ENCODE data around the gene DCUN1D2. TPM values are rescaled to one million over a fixed set of nuclear protein-coding genes. Genes with fewer than 3 reads are reported as not detected.
"Not testable (repeated sequence)": the region's sequence is repeated elsewhere in the genome, so short reads cannot be mapped to it uniquely, and the experiment has no call there.

DCUN1D2 gene
- total RNA-seq, 1 donor from 2014 or later = 26.2 TPM

- Mint-ChIP-seq H3K4me3 (no peak overlapping the region), H3K36me3 (ENCODE audit: low read depth) (peaks cover 66% of the 10 kb centered on the region), H3K9me3 (no peaks in the 10 kb centered on the region), H3K4me1 (peaks cover 17% of the 10 kb centered on the region), H3K27ac (no peak overlapping the region), H3K27me3 (no peaks in the 10 kb centered on the region)
- no peak for TF ChIP-seq CTCF (IDR thresholded peaks at IDR 0.05)
- ChIA-PET CTCF (no interaction called here), POLR2A (no interaction called here)
- ATAC-seq (ENCODE audit: low read depth) (no peak), DNase-seq (no peak)
- intact Hi-C loops (cut with micrococcal nuclease) = no loop called here
Observed at GRCh38 chr13:113528101-113528812, 37.7 kb upstream of the DCUN1D2 start.

DNA sequence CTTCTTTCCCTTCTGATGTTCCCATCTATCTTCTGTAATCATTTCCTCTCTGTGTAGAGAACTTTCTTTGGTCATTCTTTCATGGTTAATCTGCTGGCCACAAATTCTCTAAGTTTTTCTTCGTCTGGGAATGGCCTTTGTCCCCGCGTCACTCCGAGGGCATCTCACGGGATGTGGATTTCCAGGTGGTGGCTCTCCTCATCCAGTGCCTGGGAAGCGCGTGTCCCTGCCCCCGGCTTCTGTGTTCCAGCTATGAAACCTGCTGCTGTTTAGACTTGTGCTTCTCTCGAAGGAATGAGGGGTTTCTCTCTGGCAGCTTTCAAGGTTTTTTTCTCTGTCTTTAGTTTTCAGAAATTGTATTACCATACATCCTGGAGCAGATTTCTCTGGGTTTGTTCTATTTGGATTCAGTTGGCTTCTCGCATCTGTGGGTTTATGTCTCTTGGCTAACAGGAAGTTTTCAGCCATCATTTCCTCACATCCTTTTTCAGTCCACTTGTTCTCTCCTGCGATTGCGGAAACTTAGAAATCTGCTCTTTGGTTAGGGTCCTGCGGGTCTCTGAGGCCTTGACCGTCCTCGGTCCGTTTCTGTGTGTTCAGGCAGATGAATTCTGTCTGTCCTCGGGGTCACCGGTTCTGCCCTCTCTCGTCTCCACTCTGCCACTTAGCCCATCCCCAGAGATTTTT, 36.9 kb upstream of the DCUN1D2 start:
- Mint-ChIP-seq H3K27ac (no peak overlapping the region), H3K4me3 (no peak overlapping the region), H3K9me3 (no peaks in the 10 kb centered on the region), H3K4me1 (peaks cover 17% of the 10 kb centered on the region), H3K36me3 (ENCODE audit: low read depth) (peaks cover 73% of the 10 kb centered on the region), H3K27me3 (no peaks in the 10 kb centered on the region)
- ChIA-PET POLR2A (no interaction called here), CTCF (no interaction called here)
- no peak for ATAC-seq (ENCODE audit: low read depth)
- no peak for DNase-seq
- intact Hi-C loops (cut with micrococcal nuclease) = no loop called here
- no peak for TF ChIP-seq CTCF (IDR thresholded peaks at IDR 0.05)

DNA sequence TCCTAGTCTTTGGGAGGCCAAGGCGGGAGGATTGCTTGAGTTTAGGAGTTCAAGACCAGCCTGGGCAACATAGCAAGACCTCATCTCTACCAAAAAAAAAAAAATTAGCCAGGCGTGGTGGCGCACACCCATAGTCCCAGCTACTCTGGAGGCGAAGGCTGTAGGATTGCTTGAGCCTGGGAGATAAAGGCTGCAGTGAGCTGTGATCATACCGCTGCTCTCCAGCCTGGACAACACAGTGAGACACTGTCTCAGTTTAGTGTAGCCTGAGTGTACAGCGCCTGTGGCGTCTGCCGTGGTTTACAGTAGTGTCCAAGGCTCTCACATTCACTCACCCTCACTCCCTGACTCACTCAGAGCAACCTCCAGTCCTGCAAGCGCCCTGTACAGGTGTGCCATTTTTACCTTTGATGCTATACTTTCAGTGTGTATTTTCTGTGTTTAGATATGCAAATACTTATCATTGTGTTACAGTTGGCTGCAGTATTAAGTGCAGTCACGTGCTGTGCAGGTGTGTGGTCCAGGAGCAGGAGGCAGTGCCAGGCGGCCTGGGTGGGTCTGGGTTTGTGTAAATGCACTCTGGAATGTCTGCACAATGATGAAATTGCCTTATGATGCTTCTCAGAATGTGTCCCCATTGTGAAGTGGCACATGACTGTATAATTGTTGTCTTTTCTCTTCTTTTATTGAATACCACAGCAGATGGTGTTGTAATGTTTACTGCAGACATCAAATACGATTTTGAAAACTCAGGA, 36.1 kb upstream of the DCUN1D2 start:
- TF ChIP-seq CTCF (IDR thresholded peaks at IDR 0.05) = no peak
- no peak for DNase-seq
- peaks cover 75% of the 10 kb centered on the region for H3K36me3 Mint-ChIP-seq (ENCODE audit: low read depth)
- peaks cover 17% of the 10 kb centered on the region for H3K4me1 Mint-ChIP-seq
- H3K27me3 Mint-ChIP-seq = no peaks in the 10 kb centered on the region
- ChIA-PET CTCF (no interaction called here), POLR2A (no interaction called here)
- intact Hi-C loops (cut with micrococcal nuclease) = no loop called here
- no peak for ATAC-seq (ENCODE audit: low read depth)
- H3K4me3 Mint-ChIP-seq = no peak overlapping the region
- no peak overlapping the region for H3K27ac Mint-ChIP-seq
- H3K9me3 Mint-ChIP-seq = no peaks in the 10 kb centered on the region

GRCh38 chr13:113522438-113522837, 31.9 kb upstream of the DCUN1D2 start:
- H3K27me3 Mint-ChIP-seq; DNase-seq; H3K9me3 Mint-ChIP-seq; H3K27ac Mint-ChIP-seq; POLR2A ChIA-PET; H3K4me1 Mint-ChIP-seq; H3K4me3 Mint-ChIP-seq; ATAC-seq (ENCODE audit: low read depth); intact Hi-C loops (cut with micrococcal nuclease); CTCF ChIA-PET: not testable (repeated sequence)
- H3K36me3 Mint-ChIP-seq (ENCODE audit: low read depth) = peaks cover 53% of the 10 kb centered on the region

- intact Hi-C loops (cut with micrococcal nuclease) = no loop called here
- Mint-ChIP-seq H3K27ac (no peak overlapping the region), H3K27me3 (no peaks in the 10 kb centered on the region), H3K36me3 (ENCODE audit: low read depth) (peaks cover 48% of the 10 kb centered on the region), H3K4me3 (no peak overlapping the region), H3K9me3 (no peaks in the 10 kb centered on the region), H3K4me1 (no peaks in the 10 kb centered on the region)
- ATAC-seq (ENCODE audit: low read depth) (no peak), DNase-seq (no peak)
- no peak for TF ChIP-seq CTCF (IDR thresholded peaks at IDR 0.05)
- POLR2A ChIA-PET = no interaction called here
- CTCF ChIA-PET = no interaction called here
Observed at GRCh38 chr13:113520571-113520970, 30.1 kb upstream of the DCUN1D2 start.
